GM20431 (cell line): ENCODE measurements around the gene CAPZB.
"Not testable (repeated sequence)": the region's sequence is repeated elsewhere in the genome, so short reads cannot be mapped to it uniquely, and the experiment has no call there.

ENCODE experiments used
- in situ Hi-C: fragments of 300-500 bp; cut with MseI, MboI; formaldehyde crosslinking; loops from one replicate; pipeline ENCODE4 v1.15.0; 2020; ENCODE audit warnings: low sequenced_read_pairs; ENCODE audit not compliant: unreplicated experiment

CAPZB gene

GRCh38 chr1:19308509-19308907 is 176.8 kb downstream of the CAPZB start:
- in situ Hi-C loops: no loop called here

GRCh38 chr1:19307794-19308508 is 177.4 kb downstream of the CAPZB start:
- in situ Hi-C loops: no loop called here

GRCh38 chr1:19306941-19307340 is 178.4 kb downstream of the CAPZB start:
- in situ Hi-C loops: no loop called here

GRCh38 chr1:19305880-19306279 is 179.5 kb downstream of the CAPZB start:
- in situ Hi-C loops: no loop called here

- in situ Hi-C loops: not testable (repeated sequence)
Observed at GRCh38 chr1:19304081-19304480, 181.3 kb downstream of the CAPZB start.

- in situ Hi-C loops: no loop called here
Observed at GRCh38 chr1:19300211-19300610, 185.1 kb downstream of the CAPZB start.

- in situ Hi-C loops: no loop called here
Observed at GRCh38 chr1:19294638-19295037, 190.7 kb downstream of the CAPZB start.

- in situ Hi-C loops: no loop called here
Observed at GRCh38 chr1:19289244-19289643, 196.1 kb downstream of the CAPZB start.
